GDM1 (cell line): ENCODE measurements around the gene FBXO31.
"Not testable (repeated sequence)": the region's sequence is repeated elsewhere in the genome, so short reads cannot be mapped to it uniquely, and the experiment has no call there.

Experiments
- DNase-seq: peaks from one replicate; lab custom pipeline; 2025; lab: John Stamatoyannopoulos, UW

FBXO31 gene

GRCh38 chr16:87362828-87363559 lies 20.6 kb downstream of the FBXO31 start:
- not testable (repeated sequence) for DNase-seq

GRCh38 chr16:87361916-87362619 lies 21.5 kb downstream of the FBXO31 start:
- no peak for DNase-seq

GRCh38 chr16:87360862-87361610 lies 22.5 kb downstream of the FBXO31 start:
- DNase-seq: no peak

GRCh38 chr16:87359121-87359520 lies 24.5 kb downstream of the FBXO31 start:
- no peak for DNase-seq

GRCh38 chr16:87358696-87359095 lies 24.9 kb downstream of the FBXO31 start:
- DNase-seq: no peak

- DNase-seq: no peak
These were observed 25.3 kb downstream of the FBXO31 start for GRCh38 chr16:87358250-87358649.

- no peak for DNase-seq
These were observed 27.1 kb downstream of the FBXO31 start for GRCh38 chr16:87356491-87356853.

- no peak for DNase-seq
These were observed 30.0 kb downstream of the FBXO31 start for GRCh38 chr16:87353613-87354012.

GRCh38 chr16:87352818-87353217 lies 30.8 kb downstream of the FBXO31 start:
- DNase-seq: no peak

GRCh38 chr16:87351320-87351698 lies 32.3 kb downstream of the FBXO31 start:
- no peak for DNase-seq

- DNase-seq: no peak
These were observed 32.8 kb downstream of the FBXO31 start for GRCh38 chr16:87350681-87351319.

- no peak for DNase-seq
These were observed 33.5 kb downstream of the FBXO31 start for GRCh38 chr16:87350031-87350430.

GRCh38 chr16:87348616-87349157 lies 34.9 kb downstream of the FBXO31 start:
- DNase-seq: no peak

GRCh38 chr16:87347932-87348615 lies 35.5 kb downstream of the FBXO31 start:
- no peak for DNase-seq

- no peak for DNase-seq
These were observed 37.0 kb downstream of the FBXO31 start for GRCh38 chr16:87346517-87347060.

- no peak for DNase-seq
These were observed 37.7 kb downstream of the FBXO31 start for GRCh38 chr16:87345726-87346424.

- DNase-seq: no peak
These were observed 38.5 kb downstream of the FBXO31 start for GRCh38 chr16:87344931-87345631.

GRCh38 chr16:87344165-87344930 lies 39.2 kb downstream of the FBXO31 start:
- DNase-seq: no peak

GRCh38 chr16:87343753-87344050 lies 39.9 kb downstream of the FBXO31 start:
- no peak for DNase-seq
